A549 (cell line): Measurements from ENCODE around the gene SMARCAL1.

Experiments used
- CHD2 ChIP-seq: fragments of 150-350 bp; IDR thresholded peaks from 2 replicates; pipeline ENCODE4 v1.6.1; 2014; ENCODE audit warnings: low read length; ENCODE audit not compliant: partially characterized antibody
- CHD4 ChIP-seq: fragments of 200-600 bp; sonication (generic); IDR thresholded peaks from 2 replicates; pipeline ENCODE4 v1.6.1; 2016; ENCODE audit warnings: antibody characterized with exemption, mild to moderate bottlenecking, borderline replicate concordance
- CTCF ChIP-seq: fragments of >200 bp; sonication (Bioruptor Twin); formaldehyde crosslinking; IDR thresholded peaks from 3 replicates; pipeline ENCODE4 v1.5.1; 2016
- EP300 ChIP-seq, 2 experiments: fragments of >200 bp; sonication (Bioruptor Twin); formaldehyde crosslinking; IDR thresholded peaks; 2 replicates in 1 of 2; 3 replicates in 1 of 2; pipeline ENCODE4 v1.6.1; 2016 to 2017
- JUN ChIP-seq, 2 experiments: fragments of >200 bp; sonication (Bioruptor Twin); formaldehyde crosslinking; IDR thresholded peaks; 2 replicates in 1 of 2; 3 replicates in 1 of 2; pipeline ENCODE4 v1.6.1; 2016 to 2017
- MAX ChIP-seq: IDR thresholded peaks from 2 replicates; pipeline ENCODE4 v1.6.1; 2012
- MYC ChIP-seq: IDR thresholded peaks from 2 replicates; pipeline ENCODE4 v1.6.1; 2012; ENCODE audit warnings: mild to moderate bottlenecking, inconsistent platforms, low read length, improper control_type of control experiment, borderline replicate concordance
- PBX3 ChIP-seq: IDR thresholded peaks from 2 replicates; pipeline ENCODE4 v1.6.1; 2012
- POLR2A ChIP-seq: IDR thresholded peaks from 2 replicates; pipeline ENCODE4 v1.6.1; 2012; ENCODE audit warnings: mild to moderate bottlenecking, low read length
- RAD21 ChIP-seq, 2 experiments: fragments of >200 bp in 1 of 2; sonication (Bioruptor Twin) in 1 of 2; formaldehyde crosslinking in 1 of 2; IDR thresholded peaks in 1 of 2; conservative IDR thresholded peaks in 1 of 2; 2 replicates in 1 of 2; 3 replicates in 1 of 2; pipeline ENCODE4 v1.6.1; 2012 to 2018; ENCODE audit warnings: inconsistent platforms in 1 of 2
- SREBF2 ChIP-seq: fragments of 450-650 bp; IDR thresholded peaks from 2 replicates; pipeline ENCODE4 v1.6.1; 2014; ENCODE audit warnings: mild to moderate bottlenecking, moderate library complexity
- USF2 ChIP-seq: fragments of 450-650 bp; IDR thresholded peaks from 2 replicates; pipeline ENCODE4 v1.6.1; 2014; ENCODE audit warnings: antibody characterized with exemption
- ZNF302 ChIP-seq: fragments of 250-450 bp; sonication (Bioruptor Pico); IDR thresholded peaks from 2 replicates; pipeline ENCODE4 v1.9.0; 2021; ENCODE audit warnings: inconsistent platforms, mild to moderate bottlenecking, moderate library complexity

GRCh38 chr2:216447293-216447692 lies 35.0 kb downstream of the SMARCAL1 start:
- TF ChIP-seq CTCF: no peak
- no peak for TF ChIP-seq MAX
- no peak for TF ChIP-seq RAD21 (conservative IDR thresholded peaks at IDR 0.05 in 1 of 2, IDR thresholded peaks at IDR 0.05 in 1 of 2)
- TF ChIP-seq ZNF302 (CRISPR knock-in tag): no peak
- no peak for TF ChIP-seq SREBF2
- TF ChIP-seq EP300 (IDR thresholded peaks at IDR 0.05): no peak
- no peak for TF ChIP-seq POLR2A
- TF ChIP-seq USF2: no peak
- TF ChIP-seq CHD2: no peak
- no peak for TF ChIP-seq MYC
- no peak for TF ChIP-seq CHD4
- TF ChIP-seq PBX3: no peak
- TF ChIP-seq JUN (IDR thresholded peaks at IDR 0.05): no peak
